Right kidney (tissue), 1 donor: ENCODE measurements around the gene FAM227A.
"Not testable (repeated sequence)": the region's sequence is repeated elsewhere in the genome, so short reads cannot be mapped to it uniquely, and the experiment has no call there.

Source experiments
- DNase-seq: peaks from one replicate; pipeline ENCODE4 v3.0.0-alpha.2; 2016

Gene FAM227A

GRCh38 chr22:38657045-38657909 is 1.1 kb upstream of the FAM227A start:
- DNase-seq: no peak

- DNase-seq: no peak
Measured at GRCh38 chr22:38655519-38656255, 505 bp downstream of the FAM227A start.

DNA sequence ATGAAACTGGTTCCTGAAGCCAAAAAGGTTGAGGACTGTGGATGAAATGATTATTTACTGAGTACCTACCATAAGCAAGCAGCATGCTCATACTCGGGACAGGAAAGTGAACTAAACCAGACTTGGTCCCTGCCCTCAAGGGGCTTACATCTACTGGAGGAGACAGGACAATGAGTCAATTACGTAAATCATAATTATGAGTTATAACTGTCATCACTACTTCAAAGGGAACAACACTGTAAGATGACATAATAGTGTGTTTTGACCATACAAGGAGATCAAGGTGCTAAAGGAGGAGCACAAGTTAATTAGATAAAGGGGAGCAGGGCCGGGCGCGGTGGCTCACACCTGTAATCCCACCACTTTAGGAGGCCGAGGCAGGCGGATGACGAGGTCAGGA is 2.5 kb downstream of the FAM227A start:
- no peak for DNase-seq

GRCh38 chr22:38652859-38653258 is 3.3 kb downstream of the FAM227A start:
- no peak for DNase-seq

DNA sequence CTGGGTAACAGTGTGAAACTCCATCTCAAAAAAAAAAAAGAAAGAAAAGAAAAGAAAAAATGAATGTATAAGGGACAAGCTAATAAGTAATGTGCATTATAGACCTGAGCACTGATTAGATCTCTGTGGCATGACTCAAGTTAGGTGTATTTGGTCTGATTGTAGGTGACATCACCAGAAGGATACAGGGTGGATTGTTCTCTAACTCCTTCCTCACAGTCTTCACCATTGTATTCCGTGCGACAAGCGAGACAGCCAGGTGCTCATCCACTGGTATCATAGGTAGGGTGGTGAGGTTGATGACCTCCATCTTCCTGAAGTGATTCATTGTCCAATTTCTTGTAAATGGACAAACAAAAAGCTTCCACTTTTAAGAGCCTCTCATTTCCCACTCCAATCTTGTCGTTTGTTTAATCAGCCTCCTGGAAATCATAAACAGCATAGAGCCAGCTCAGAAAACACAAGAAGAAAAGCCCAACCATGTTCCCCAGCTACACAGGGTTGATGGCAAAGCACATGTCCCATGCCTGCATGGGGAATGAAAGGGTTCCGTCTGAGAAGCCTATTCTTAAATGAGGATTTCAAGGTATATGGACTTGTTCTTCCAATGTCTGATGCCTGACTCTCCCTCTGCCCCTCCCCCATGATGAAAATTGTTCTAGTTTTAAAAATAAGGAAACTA is 6.2 kb downstream of the FAM227A start:
- no peak for DNase-seq

GRCh38 chr22:38645430-38645829 is 10.8 kb downstream of the FAM227A start:
- no peak for DNase-seq

DNA sequence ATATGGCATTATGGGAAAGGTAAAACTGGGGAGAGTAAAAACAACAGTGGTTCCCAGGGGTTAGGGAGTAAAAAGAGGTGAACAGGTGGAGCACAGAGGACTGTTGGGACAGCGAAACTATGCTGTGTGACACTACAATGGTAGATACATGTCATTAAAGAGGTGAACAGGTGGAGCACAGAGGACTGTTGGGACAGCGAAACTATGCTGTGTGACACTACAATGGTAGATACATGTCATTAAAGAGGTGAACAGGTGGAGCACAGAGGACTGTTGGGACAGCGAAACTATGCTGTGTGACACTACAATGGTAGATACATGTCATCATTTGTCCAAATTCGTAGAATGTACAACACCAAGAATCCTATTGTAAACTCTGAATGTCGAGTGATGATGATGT is 11.9 kb downstream of the FAM227A start:
- DNase-seq: not testable (repeated sequence)

DNA sequence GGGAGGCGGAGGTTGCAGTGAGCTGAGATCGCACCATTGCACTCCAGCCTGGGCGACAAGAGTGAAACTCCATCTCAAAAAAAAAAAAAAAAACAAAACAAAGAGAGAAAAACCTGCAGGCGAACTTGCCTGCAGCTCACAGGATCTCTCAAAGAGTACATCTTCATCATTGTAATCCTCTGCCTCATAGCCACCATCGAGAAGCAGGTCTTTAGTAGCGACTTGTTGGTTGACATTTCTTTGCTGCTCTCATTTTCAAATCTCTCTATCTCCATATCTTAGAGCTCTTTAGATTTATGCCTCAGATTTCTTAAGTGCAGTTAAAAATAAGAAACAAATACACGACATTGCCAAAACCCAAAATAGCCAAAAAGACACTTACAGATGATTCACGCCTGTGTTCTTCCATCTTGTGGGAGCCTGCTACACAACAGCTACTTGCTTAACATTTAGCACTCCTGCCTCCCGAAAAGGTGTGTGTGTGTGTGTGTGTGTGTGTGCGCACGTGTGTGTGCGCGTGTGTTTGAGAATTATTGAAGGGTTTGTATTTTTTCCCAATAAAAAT is 14.6 kb downstream of the FAM227A start:
- DNase-seq: no peak

DNA sequence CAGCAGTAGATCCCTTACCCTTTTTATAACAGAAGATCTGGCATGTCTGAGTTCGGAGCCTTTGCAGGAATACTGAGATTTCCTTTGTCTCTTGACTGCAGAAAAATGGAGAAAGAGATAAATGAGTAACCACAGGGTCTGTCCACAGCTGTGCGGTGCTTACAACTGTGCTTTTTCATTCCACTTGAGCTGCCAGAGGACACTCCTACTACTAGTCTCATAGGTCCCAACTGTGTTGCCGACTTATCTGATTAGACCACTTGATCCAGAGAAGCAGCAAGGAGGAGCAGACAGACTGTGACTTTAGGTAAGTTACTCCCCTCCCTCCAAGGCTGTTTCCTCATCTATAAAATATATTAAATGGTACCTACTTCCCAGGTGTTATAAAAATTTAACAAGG is 17.5 kb downstream of the FAM227A start:
- DNase-seq: no peak

DNA sequence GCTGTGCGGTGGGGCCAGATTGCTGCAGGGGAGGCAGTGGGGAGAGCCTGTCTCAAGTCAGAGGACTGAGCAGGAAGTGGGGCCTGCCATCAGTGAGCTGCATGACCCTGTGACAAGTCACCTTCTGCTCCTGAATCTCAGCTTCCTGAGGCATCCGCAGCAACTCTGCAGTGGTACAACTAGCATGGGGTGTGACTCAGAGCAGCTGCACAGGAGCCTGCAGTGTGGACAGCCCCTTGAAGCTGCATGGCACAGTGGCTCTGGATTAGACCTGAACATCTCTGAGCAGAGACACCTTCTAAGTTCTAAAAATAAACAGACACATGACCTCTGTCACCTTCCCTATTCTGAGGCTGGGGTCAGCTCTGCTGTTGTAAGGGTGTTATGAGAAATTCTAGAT is 18.0 kb downstream of the FAM227A start:
- DNase-seq: no peak

- no peak for DNase-seq
Measured at GRCh38 chr22:38632528-38632927, 23.7 kb downstream of the FAM227A start.

DNA sequence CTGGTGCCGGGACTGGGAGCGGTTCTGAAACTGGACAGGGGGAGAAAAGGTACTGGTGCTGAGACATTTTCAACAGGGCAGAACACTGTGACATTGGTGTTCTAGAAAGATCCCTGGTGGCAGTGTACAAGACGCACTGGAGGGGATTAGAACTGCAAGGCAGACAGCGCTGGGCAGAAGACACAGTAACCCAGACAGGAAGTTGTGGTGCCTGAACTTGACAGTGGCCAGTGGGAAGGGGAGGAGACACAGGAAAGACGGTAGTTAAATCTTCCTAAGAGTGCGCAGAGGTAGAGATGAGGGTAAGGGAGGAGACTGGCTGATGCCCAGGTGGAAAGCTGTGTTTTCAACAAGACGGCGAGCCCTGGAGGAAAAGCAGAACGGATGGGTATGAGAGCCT is 24.5 kb downstream of the FAM227A start:
- DNase-seq: no peak

DNA sequence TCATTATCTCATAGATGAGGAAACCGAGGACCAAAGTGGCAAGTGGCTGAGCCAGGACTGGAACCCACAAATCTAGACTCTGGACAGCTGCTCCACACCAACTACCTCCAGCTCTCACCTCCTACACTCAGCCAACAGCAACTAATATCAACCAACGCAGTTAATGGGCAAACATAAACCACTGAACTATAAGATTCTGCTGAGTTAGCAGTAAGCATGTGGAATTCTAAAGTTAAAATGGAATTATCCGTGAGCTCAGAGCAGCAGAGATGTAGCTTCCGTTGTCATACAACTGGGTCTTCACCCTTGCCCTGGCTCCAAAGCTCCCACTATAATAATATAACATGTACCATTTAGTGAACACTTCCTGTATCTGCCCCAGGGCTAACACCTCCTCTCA is 27.1 kb downstream of the FAM227A start:
- no peak for DNase-seq

DNA sequence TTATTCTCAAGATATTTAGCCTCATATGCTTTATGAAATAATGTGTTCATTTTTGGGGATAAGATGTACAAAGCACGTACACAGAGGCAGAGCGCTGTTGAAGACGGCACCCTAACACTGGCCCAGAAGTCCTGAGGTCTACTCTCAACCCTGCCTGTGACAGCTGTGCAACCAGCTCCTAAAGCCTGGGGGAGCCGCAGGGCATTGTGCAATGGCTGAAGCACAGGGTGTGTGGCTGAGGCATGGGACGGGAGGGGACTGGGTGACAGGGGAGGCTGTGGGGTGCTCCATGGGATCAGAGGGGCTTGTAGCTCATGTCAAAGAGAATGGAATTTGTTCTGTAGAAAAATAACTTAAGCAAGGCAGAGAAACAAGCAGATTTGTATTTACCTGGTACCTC is 27.7 kb downstream of the FAM227A start:
- no peak for DNase-seq

DNA sequence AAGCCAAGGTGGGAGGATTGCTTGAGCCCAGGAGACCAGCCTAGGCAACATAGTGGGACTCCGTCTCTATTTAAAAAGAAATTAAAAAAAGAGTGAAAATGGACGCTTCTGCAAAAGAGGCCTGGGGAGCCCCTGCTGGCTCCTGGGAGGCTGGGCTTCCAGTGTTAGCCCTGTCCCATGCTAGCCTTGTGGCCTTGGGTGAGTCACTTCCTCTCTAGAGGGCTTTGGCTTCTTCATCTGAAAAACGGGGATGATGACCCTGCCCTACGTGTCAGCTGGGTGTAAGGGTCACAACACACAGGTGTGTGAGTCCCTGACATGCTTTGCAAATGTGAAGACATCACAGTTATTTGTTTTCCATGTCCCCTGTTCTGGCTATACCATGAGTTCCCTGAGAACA is 32.8 kb downstream of the FAM227A start:
- no peak for DNase-seq

DNA sequence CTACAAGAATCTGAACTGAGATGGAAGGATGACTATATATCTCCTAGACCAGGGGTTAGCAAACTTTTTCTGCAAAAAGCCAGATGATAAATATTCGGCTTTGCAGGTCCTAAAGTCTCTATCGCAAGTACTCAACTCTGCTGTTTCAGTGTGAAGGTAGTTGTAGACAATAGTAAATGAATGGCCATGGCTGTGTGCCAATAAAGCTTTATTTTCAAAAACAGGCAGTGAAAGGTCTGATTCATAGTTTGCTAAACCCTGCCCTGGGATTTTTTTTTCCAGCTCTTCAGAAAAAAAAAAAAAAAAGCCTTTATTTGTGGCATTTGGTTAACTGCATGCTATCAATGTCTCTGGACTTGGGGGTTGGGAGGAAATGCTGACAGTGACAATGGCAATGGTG is 37.5 kb downstream of the FAM227A start:
- DNase-seq: no peak

- no peak for DNase-seq
Measured at GRCh38 chr22:38618258-38618657, 37.9 kb downstream of the FAM227A start.

- DNase-seq: not testable (repeated sequence)
Measured at GRCh38 chr22:38615064-38615405, 41.2 kb downstream of the FAM227A start.

- no peak for DNase-seq
Measured at GRCh38 chr22:38614332-38615063, 41.7 kb downstream of the FAM227A start.

- no peak for DNase-seq
Measured at GRCh38 chr22:38613588-38613987, 42.6 kb downstream of the FAM227A start.

- DNase-seq: no peak
Measured at GRCh38 chr22:38612217-38613006, 43.8 kb downstream of the FAM227A start.
